Endothelial cell of umbilical vein (primary cell): ENCODE results near the gene CELA2B. TPM values are rescaled to one million over a fixed set of nuclear protein-coding genes. Genes with fewer than 3 reads are reported as not detected.

Source experiments
- BruUV-seq: library from RNA; stranded (reverse); fragments of 400-500 nt; replicated peaks from 2 replicates; lab custom pipeline; 2021; lab: Mats Ljungman, UMichigan
- CTCF ChIA-PET: fragments of 300-600, 350-600 bp; sonication (Branson Sonifier 250); formaldehyde crosslinking; loops from one replicate; lab custom pipeline; 2021; ENCODE audit warnings: antibody characterized with exemption, inconsistent platforms; lab: Charles Lee
- POLR2A ChIA-PET: fragments of 300-600, 350-600 bp; sonication (Branson Sonifier 250); formaldehyde crosslinking; loops from one replicate; lab custom pipeline; 2021; ENCODE audit warnings: antibody characterized with exemption, inconsistent platforms; lab: Charles Lee
- DNase-seq: peaks from one replicate; pipeline ENCODE4 v3.0.0-alpha.2; 2011; ENCODE audit warnings: low read depth, low spot score
- FAIRE-seq: peaks from 2 replicates; lab custom pipeline; 2011; peaks lifted over from hg19 to GRCh38; lab: Jason Lieb, UNC
- H2AFZ ChIP-seq: 2 replicates; pipeline ENCODE4 v1.6.0; 2012; ENCODE audit warnings: low read depth, low read length, control low read depth, inconsistent platforms
- H3K27ac ChIP-seq: 2 replicates; pipeline ENCODE4 v1.5.1; 2011; ENCODE audit warnings: low read depth, mild to moderate bottlenecking, control low read depth, low read length, moderate library complexity; ENCODE audit not compliant: insufficient read depth
- H3K27me3 ChIP-seq, 2 experiments: 2 replicates each; pipeline versions ENCODE4 v1.6.0 to v1.6.1; 2011; ENCODE audit warnings: low read length in 2 of 2, mixed read lengths in 1 of 2; ENCODE audit not compliant: control insufficient read depth in 2 of 2, insufficient read depth in 2 of 2
- H3K36me3 ChIP-seq, 2 experiments: 2 replicates in 1 of 2; 3 replicates in 1 of 2; pipeline ENCODE4 v1.5.1; 2011; ENCODE audit warnings: low read length in 2 of 2, mild to moderate bottlenecking in 1 of 2, moderate library complexity in 1 of 2; ENCODE audit not compliant: control insufficient read depth in 2 of 2, insufficient read depth in 2 of 2; ENCODE audit errors: extremely low read depth in 1 of 2
- H3K4me1 ChIP-seq: 3 replicates; pipeline ENCODE4 v1.5.1; 2011; ENCODE audit warnings: mild to moderate bottlenecking, low read length; ENCODE audit not compliant: control insufficient read depth, insufficient read depth; ENCODE audit errors: extremely low read depth
- H3K4me2 ChIP-seq: 2 replicates; pipeline ENCODE4 v1.6.1; 2011; ENCODE audit warnings: low read length, control low read depth, mixed read lengths; ENCODE audit not compliant: insufficient read depth
- H3K4me3 ChIP-seq, 3 experiments: fragments of 200-600 bp in 1 of 3; sonication (generic), shearing (Covaris generic) in 1 of 3; replicated peaks in 1 of 3; 2 replicates each; pipeline ENCODE4 v1.5.1; 2011 to 2016; ENCODE audit warnings: control low read depth in 3 of 3, low read length in 3 of 3, mild to moderate bottlenecking in 2 of 3, inconsistent platforms in 1 of 3, low read depth in 1 of 3, moderate library complexity in 1 of 3; ENCODE audit not compliant: insufficient read depth in 1 of 3
- H3K79me2 ChIP-seq: 2 replicates; pipeline ENCODE4 v1.6.0; 2012; ENCODE audit warnings: low read length, inconsistent platforms; ENCODE audit not compliant: control insufficient read depth, insufficient read depth
- H3K9ac ChIP-seq: replicated peaks from 2 replicates; pipeline ENCODE3; 2011; ENCODE audit warnings: low read length, control low read depth; ENCODE audit not compliant: insufficient read depth; ENCODE audit errors: extremely low read depth
- H3K9me1 ChIP-seq: replicated peaks from 3 replicates; pipeline ENCODE4 v1.6.0; 2011; ENCODE audit warnings: mild to moderate bottlenecking, low read length; ENCODE audit not compliant: control insufficient read depth, insufficient read depth; ENCODE audit errors: extremely low read depth
- H3K9me3 ChIP-seq: replicated peaks from 2 replicates; pipeline ENCODE4 v1.5.1; 2012; ENCODE audit warnings: low read length, inconsistent platforms; ENCODE audit not compliant: control insufficient read depth, insufficient read depth
- H4K20me1 ChIP-seq: replicated peaks from 2 replicates; pipeline ENCODE3; 2011; ENCODE audit warnings: mild to moderate bottlenecking, low read length; ENCODE audit not compliant: control insufficient read depth, insufficient read depth; ENCODE audit errors: extremely low read depth
- CTCF ChIP-seq, 2 donors: IDR thresholded peaks; 1 replicate in 1 of 2; 2 replicates in 1 of 2; pipeline ENCODE4 v1.5.1; 2011; ENCODE audit warnings: low read length in 2 of 2, mild to moderate bottlenecking in 2 of 2, moderate library complexity in 2 of 2, control low read depth in 1 of 2, inconsistent platforms in 1 of 2, low read depth in 1 of 2; ENCODE audit not compliant: insufficient read depth in 1 of 2; ENCODE audit errors: extremely low read depth in 1 of 2
- EZH2 ChIP-seq: IDR thresholded peaks from 2 replicates; pipeline ENCODE4 v1.6.1; 2012; ENCODE audit warnings: borderline replicate concordance, low read depth, mild to moderate bottlenecking, moderate library complexity, low read length, inconsistent platforms; ENCODE audit not compliant: severe bottlenecking
- FOS ChIP-seq: IDR thresholded peaks from 2 replicates; pipeline ENCODE4 v1.6.1; 2011; ENCODE audit warnings: mild to moderate bottlenecking, low read length, moderate library complexity, borderline replicate concordance; ENCODE audit not compliant: insufficient read depth
- GATA2 ChIP-seq: IDR thresholded peaks from 2 replicates; pipeline ENCODE4 v1.7.0; 2011; ENCODE audit warnings: low read depth, mild to moderate bottlenecking, moderate library complexity, mixed read lengths, low read length; ENCODE audit not compliant: insufficient read length, insufficient read depth
- JUN ChIP-seq: IDR thresholded peaks from 2 replicates; pipeline ENCODE4 v1.6.1; 2011; ENCODE audit warnings: borderline replicate concordance, low read depth; ENCODE audit not compliant: insufficient read length, insufficient read depth
- MAX ChIP-seq: IDR thresholded peaks from 2 replicates; pipeline ENCODE4 v1.6.1; 2011; ENCODE audit not compliant: insufficient read depth, insufficient read length
- MYC ChIP-seq: IDR thresholded peaks from one replicate; pipeline ENCODE4 v1.6.1; 2011; ENCODE audit warnings: mild to moderate bottlenecking, low read depth, low read length
- POLR2A ChIP-seq: IDR thresholded peaks from 2 replicates; pipeline ENCODE4 v1.6.1; 2012; ENCODE audit warnings: low read depth, mild to moderate bottlenecking, control low read depth, low read length
- POLR2AphosphoS5 ChIP-seq: IDR thresholded peaks from 2 replicates; pipeline ENCODE4 v1.6.1; 2012; ENCODE audit warnings: low read depth, mild to moderate bottlenecking, control low read depth, low read length, moderate library complexity; ENCODE audit not compliant: insufficient read depth
- dilution Hi-C: fragments of 300-500 bp; cut with MboI; formaldehyde crosslinking; loops from one replicate; pipeline ENCODE4 v1.15.0; 2019; ENCODE audit warnings: low sequenced_read_pairs; ENCODE audit not compliant: extremely low pct_ligation_motif_present
- intact Hi-C: fragments of 100-400 bp; cut with micrococcal nuclease; formaldehyde crosslinking; loops from one replicate; pipeline ENCODE4 v1.10.0; 2022
- polyA plus RNA-seq, 4 experiments: library from polyadenylated mRNA; depleted of rRNA in 3 of 4; stranded (reverse) in 3 of 4; unstranded in 1 of 4; fragments of >200 nt; gene quantifications; 2 replicates each; pipeline versions ENCODE4 v1.2.1 to v1.2.3, GENCODE V29; 2011 to 2012; ENCODE audit warnings: missing spikeins in 1 of 4
- total RNA-seq: library from RNA; stranded (reverse); gene quantifications from 2 replicates; pipeline ENCODE4 v1.2.3, GENCODE V29; 2021

CELA2B gene
- total and polyA plus RNA-seq, 2 donors (not counting 3 experiments of a cell fraction or from before 2014, with no cell fraction given), result not detected

DNA sequence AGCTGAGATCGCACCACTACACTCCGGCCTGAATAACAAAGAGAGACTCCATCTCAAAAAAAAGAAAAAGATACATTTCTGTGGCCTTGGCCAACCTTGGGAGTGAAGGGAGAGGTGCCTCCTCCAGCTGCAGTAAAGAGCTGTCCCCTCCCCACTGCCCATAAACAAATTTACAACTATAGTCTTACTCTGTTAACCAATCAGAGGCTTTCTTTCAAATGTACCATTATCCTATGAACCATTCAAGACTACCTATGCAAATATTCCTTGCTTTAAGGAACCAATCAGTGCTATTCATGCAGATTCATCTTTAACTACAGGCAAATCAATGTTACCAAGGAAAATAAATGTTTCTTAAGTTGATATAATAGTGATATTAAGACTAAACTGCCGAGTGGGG, 1.0 kb downstream of the CELA2B start:
- intact Hi-C loops, result no loop called here
- no peak for FAIRE-seq

More for the DNA sequence above, 1.0 kb downstream of the CELA2B start:
- no peaks in the 10 kb centered on the region for H3K9me3 ChIP-seq
- H4K20me1 ChIP-seq, result no peaks in the 10 kb centered on the region
- ChIA-PET CTCF (no interaction called here), POLR2A (no interaction called here)
- H3K9me1 ChIP-seq, result no peaks in the 10 kb centered on the region
- dilution Hi-C loops, result no loop called here
- no peaks in the 10 kb centered on the region for H3K79me2 ChIP-seq
- no peak overlapping the region for H3K27ac ChIP-seq
- no peaks in the 10 kb centered on the region for H3K36me3 ChIP-seq
- no peak overlapping the region for H2AFZ ChIP-seq
- BruUV-seq, result no TSS peak
- no peak for DNase-seq
- no peak overlapping the region for H3K9ac ChIP-seq
- H3K4me3 ChIP-seq, result no peak overlapping the region
- H3K27me3 ChIP-seq, result no peaks in the 10 kb centered on the region
- no peaks in the 10 kb centered on the region for H3K4me1 ChIP-seq
- no peak for TF ChIP-seq CTCF (IDR thresholded peaks at IDR 0.05; ENCODE audit: extremely low read depth in 1 of 2, insufficient read depth in 1 of 2, low read depth in 1 of 2, low read length in 2 of 2)
- TF ChIP-seq JUN, result no peak
- no peak for TF ChIP-seq MAX
- TF ChIP-seq POLR2A, result no peak
- TF ChIP-seq MYC, result no peak
- TF ChIP-seq GATA2, result no peak
- TF ChIP-seq POLR2AphosphoS5, result no peak
- no peak for TF ChIP-seq EZH2
- no peak for TF ChIP-seq FOS
- no peak overlapping the region for H3K4me2 ChIP-seq
